OCI-LY7 (cell line): Measurements from ENCODE around the gene ST6GALNAC2. TPM values are rescaled to one million over a fixed set of nuclear protein-coding genes. Genes with fewer than 3 reads are reported as not detected.

ENCODE experiments used
- BruUV-seq: library from RNA; stranded (reverse); fragments of 400-500 nt; replicated peaks from 2 replicates; lab custom pipeline; 2021; lab: Mats Ljungman, UMichigan
- CTCF ChIA-PET: fragments of 300-600 bp; sonication (Branson Sonifier 250); formaldehyde crosslinking; loops from one replicate; lab custom pipeline; 2022; ENCODE audit warnings: antibody characterized with exemption; ENCODE audit not compliant: unreplicated experiment; lab: Charles Lee
- POLR2A ChIA-PET: fragments of 300-600 bp; sonication (Branson Sonifier 250); formaldehyde crosslinking; loops from one replicate; lab custom pipeline; 2022; ENCODE audit warnings: antibody characterized with exemption; lab: Charles Lee
- DNase-seq: peaks from one replicate; pipeline ENCODE4 v3.0.0-alpha.2; 2015; ENCODE audit warnings: low spot score
- H2AFZ ChIP-seq: fragments of 200-600 bp; sonication (generic), shearing (Covaris generic); 2 replicates; pipeline ENCODE4 v1.6.1; 2014; ENCODE audit warnings: mild to moderate bottlenecking, antibody characterized with exemption, low read length, moderate library complexity
- H3K27ac ChIP-seq: fragments of 200-600 bp; sonication (generic); 2 replicates; pipeline ENCODE4 v1.5.1; 2014; ENCODE audit warnings: mixed run types, low read depth, mild to moderate bottlenecking, moderate library complexity, low read length, inconsistent platforms; ENCODE audit not compliant: poor library complexity, severe bottlenecking
- H3K36me3 ChIP-seq: fragments of 200-600 bp; sonication (generic); 2 replicates; pipeline ENCODE4 v1.6.1; 2014; ENCODE audit warnings: mild to moderate bottlenecking, antibody characterized with exemption, low read length, moderate library complexity, mixed read lengths; ENCODE audit not compliant: insufficient read depth
- H3K4me1 ChIP-seq: fragments of 200-600 bp; sonication (generic); 2 replicates; pipeline ENCODE4 v1.5.1; 2014; ENCODE audit warnings: mild to moderate bottlenecking, low read length; ENCODE audit not compliant: insufficient read depth, poor library complexity, severe bottlenecking
- H3K4me2 ChIP-seq: fragments of 200-600 bp; sonication (generic); 2 replicates; pipeline ENCODE4 v1.6.1; 2014; ENCODE audit warnings: mild to moderate bottlenecking, low read length
- H3K4me3 ChIP-seq: fragments of 200-600 bp; sonication (generic); 2 replicates; pipeline ENCODE4 v1.5.1; 2014; ENCODE audit warnings: mild to moderate bottlenecking, low read depth, low read length; ENCODE audit not compliant: poor library complexity, severe bottlenecking
- H3K79me2 ChIP-seq: fragments of 200-600 bp; sonication (generic); 2 replicates; pipeline ENCODE4 v1.6.1; 2016; ENCODE audit warnings: low read depth, mild to moderate bottlenecking, low read length, moderate library complexity, mixed read lengths; ENCODE audit not compliant: insufficient read depth
- H3K9me2 ChIP-seq: fragments of 200-600 bp; sonication (generic); 2 replicates; pipeline ENCODE4 v1.6.1; 2016; ENCODE audit warnings: mild to moderate bottlenecking, low read length, mixed read lengths; ENCODE audit not compliant: insufficient read depth
- H3K9me3 ChIP-seq: fragments of 200-600 bp; sonication (generic); 2 replicates; pipeline ENCODE4 v1.6.1; 2014; ENCODE audit warnings: mild to moderate bottlenecking, mixed run types, low read length, mixed read lengths
- H4K20me1 ChIP-seq: fragments of 200-600 bp; sonication (generic); 2 replicates; pipeline ENCODE4 v1.6.1; 2014; ENCODE audit warnings: mild to moderate bottlenecking, antibody characterized with exemption, low read length, moderate library complexity, mixed read lengths; ENCODE audit not compliant: insufficient read depth
- CTCF ChIP-seq: fragments of 200-600 bp; sonication (generic); conservative IDR thresholded peaks from 2 replicates; pipeline ENCODE4 v1.5.1; 2014; ENCODE audit warnings: mild to moderate bottlenecking, antibody characterized with exemption, low read length, moderate library complexity, mixed read lengths
- EZH2phosphoT487 ChIP-seq: fragments of 200-600 bp; sonication (generic); IDR thresholded peaks from 2 replicates; pipeline ENCODE4 v1.6.1; 2018; ENCODE audit warnings: low read depth, borderline replicate concordance, mild to moderate bottlenecking, mixed run types, antibody characterized with exemption, low read length, moderate library complexity, mixed read lengths
- intact Hi-C: fragments of 100-400 bp; cut with micrococcal nuclease; formaldehyde crosslinking; loops from one replicate; pipeline ENCODE4 v1.10.0; 2022; ENCODE audit not compliant: unreplicated experiment
- total RNA-seq, 2 experiments: library from RNA; depleted of rRNA in 1 of 2; stranded (reverse); fragments of >200 nt in 1 of 2; shearing (Covaris generic) in 1 of 2; gene quantifications; 2 replicates each; pipeline ENCODE4 v1.2.3, GENCODE V29; 2014 to 2022

The ST6GALNAC2 gene
- total RNA-seq, 2 experiments from 2014 or later: not detected

GRCh38 chr17:76539631-76540271 is 45.9 kb downstream of the ST6GALNAC2 start, which contains the start of gene PRCD:
TSS of gene PRCD (plus strand) at chr17:76540044. CDS start at chr17:76540142, 98 bp downstream.
- BruUV-seq: no TSS peak
- H3K9me2 ChIP-seq: no peaks in the 10 kb centered on the region
- intact Hi-C loops: no loop called here
- H3K79me2 ChIP-seq: no peaks in the 10 kb centered on the region
- H2AFZ ChIP-seq: 0 out of 2 replicates have a peak within 1 kb of the TSS, but pooled peaks have one; percentile 25
- peak; percentile 30 for DNase-seq
- H3K4me2 ChIP-seq: no peak within 1 kb of the TSS
- TF ChIP-seq EZH2phosphoT487: no peak
- TF ChIP-seq CTCF: peak; percentile 51; the same call in 1 of the 2 replicates
- H3K4me1 ChIP-seq: peaks cover 7% of the 10 kb centered on the region
- H3K4me3 ChIP-seq: no peak within 1 kb of the TSS
- ChIA-PET CTCF (interaction anchor here (1.2 kb wide), 1 partner anchor 12 kb away, joined by 4 read pairs; no protein-coding TSS in a partner anchor), POLR2A (interaction anchor here (1.5 kb wide), 1 partner anchor 11 kb away, joined by 8 read pairs; no protein-coding TSS in a partner anchor)
- no peaks in the 10 kb centered on the region for H3K36me3 ChIP-seq
- no peak within 1 kb of the TSS for H3K27ac ChIP-seq
- no peaks in the 10 kb centered on the region for H3K9me3 ChIP-seq
- H4K20me1 ChIP-seq: no peaks in the 10 kb centered on the region

- no peak overlapping the region for H3K27ac ChIP-seq
- no peaks in the 10 kb centered on the region for H3K9me2 ChIP-seq
- H3K79me2 ChIP-seq: no peaks in the 10 kb centered on the region
- H3K4me1 ChIP-seq: peaks cover 7% of the 10 kb centered on the region
- CTCF ChIA-PET: interaction anchor here (1.2 kb wide), 1 partner anchor 12 kb away, joined by 4 read pairs; no protein-coding TSS in a partner anchor
- H3K36me3 ChIP-seq: no peaks in the 10 kb centered on the region
- no peak for DNase-seq
- H2AFZ ChIP-seq: no peak overlapping the region
- no peak overlapping the region for H3K4me2 ChIP-seq
- no peaks in the 10 kb centered on the region for H4K20me1 ChIP-seq
- H3K9me3 ChIP-seq: no peaks in the 10 kb centered on the region
- TF ChIP-seq EZH2phosphoT487 (no peak), CTCF (no peak)
- no peak overlapping the region for H3K4me3 ChIP-seq
- POLR2A ChIA-PET: no interaction called here
- BruUV-seq: no TSS peak
- intact Hi-C loops: no loop called here
Observed at GRCh38 chr17:76538941-76539570, 46.6 kb downstream of the ST6GALNAC2 start.
